PC-3 (cell line): Measurements from ENCODE around the gene WDR49. TPM values are rescaled to one million over a fixed set of nuclear protein-coding genes. Genes with fewer than 3 reads are reported as not detected.

Source experiments
- ATAC-seq: fragments of 200-7000 bp; cut with Tn5 transposase; 2 replicates; pipeline ENCODE4 v1.9.1; 2020; ENCODE audit warnings: mild to moderate bottlenecking, moderate library complexity
- BruUV-seq: library from RNA; stranded (reverse); fragments of 400-500 nt; replicated peaks from 2 replicates; lab custom pipeline; 2021; lab: Mats Ljungman, UMichigan
- CTCF ChIA-PET: fragments of 300-600 bp; sonication (Branson Sonifier 250); formaldehyde crosslinking; loops from one replicate; lab custom pipeline; 2022; ENCODE audit warnings: antibody characterized with exemption; lab: Charles Lee
- POLR2A ChIA-PET: fragments of 300-600 bp; sonication (Branson Sonifier 250); formaldehyde crosslinking; loops from one replicate; lab custom pipeline; 2022; ENCODE audit warnings: antibody characterized with exemption; ENCODE audit not compliant: unreplicated experiment; lab: Charles Lee
- DNase-seq: peaks from one replicate; pipeline ENCODE4 v3.0.0-alpha.2; 2015
- H2AFZ ChIP-seq: fragments of 300-600 bp; sonication (generic); 2 replicates; pipeline ENCODE4 v1.6.0; 2016; ENCODE audit warnings: antibody characterized with exemption, low read length
- H3F3A ChIP-seq: fragments of 300-600 bp; sonication (generic); one replicate; pipeline ENCODE4 v1.6.0; 2017; ENCODE audit warnings: antibody characterized with exemption, low read length, control low read depth, mild to moderate bottlenecking; ENCODE audit not compliant: unreplicated experiment
- H3K27ac ChIP-seq: fragments of 300-600 bp; sonication (generic); 2 replicates; pipeline ENCODE4 v1.5.1; 2016; ENCODE audit warnings: mild to moderate bottlenecking, low read length
- H3K27me3 ChIP-seq: fragments of 300-600 bp; sonication (generic); 2 replicates; pipeline ENCODE4 v1.6.1; 2016; ENCODE audit warnings: low read length, mixed read lengths
- H3K36me3 ChIP-seq: fragments of 300-600 bp; sonication (generic); 2 replicates; pipeline ENCODE4 v1.6.1; 2016; ENCODE audit warnings: low read depth, mixed run types, low read length, mixed read lengths
- H3K4me1 ChIP-seq: fragments of 300-600 bp; sonication (generic); 2 replicates; pipeline ENCODE4 v1.5.1; 2016; ENCODE audit warnings: low read length; ENCODE audit not compliant: insufficient read depth
- H3K4me2 ChIP-seq: fragments of 300-600 bp; sonication (generic); 2 replicates; pipeline ENCODE4 v1.6.0; 2016; ENCODE audit warnings: low read length
- H3K4me3 ChIP-seq: fragments of 300-600 bp; sonication (generic); 2 replicates; pipeline ENCODE4 v1.5.1; 2016; ENCODE audit warnings: mild to moderate bottlenecking, low read length, mixed read lengths
- H3K79me2 ChIP-seq: fragments of 300-600 bp; sonication (generic); 2 replicates; pipeline ENCODE4 v1.6.1; 2017; ENCODE audit warnings: low read length, mixed read lengths
- H3K9ac ChIP-seq: fragments of 300-600 bp; sonication (generic); 2 replicates; pipeline ENCODE4 v1.6.0; 2016; ENCODE audit warnings: mild to moderate bottlenecking, low read length
- H3K9me2 ChIP-seq: fragments of 300-600 bp; sonication (generic); replicated peaks from 2 replicates; pipeline ENCODE4 v1.6.1; 2016; ENCODE audit warnings: mixed run types, low read length, mixed read lengths
- H3K9me3 ChIP-seq: fragments of 300-600 bp; sonication (generic); 2 replicates; pipeline ENCODE4 v1.6.1; 2016; ENCODE audit warnings: low read length, mixed read lengths
- H4K20me1 ChIP-seq: fragments of 300-600 bp; sonication (generic); 2 replicates; pipeline ENCODE4 v1.6.1; 2016; ENCODE audit warnings: low read length, mixed read lengths
- EZH2 ChIP-seq: fragments of 300-600 bp; sonication (generic); IDR thresholded peaks from one replicate; pipeline ENCODE4 v1.6.1; 2017; ENCODE audit warnings: antibody characterized with exemption, mild to moderate bottlenecking, low read length; ENCODE audit not compliant: unreplicated experiment
- EZH2phosphoT487 ChIP-seq: fragments of 300-600 bp; sonication (generic); IDR thresholded peaks from 2 replicates; pipeline ENCODE4 v1.6.1; 2018; ENCODE audit warnings: mild to moderate bottlenecking, antibody characterized with exemption, low read length, borderline replicate concordance
- intact Hi-C: fragments of 100-400 bp; cut with micrococcal nuclease; formaldehyde crosslinking; loops from 2 replicates; pipeline ENCODE4 v1.9.0; 2023
- total RNA-seq: library from RNA; depleted of rRNA; stranded (reverse); fragments of >200 nt; gene quantifications from 2 replicates; pipeline ENCODE4 v1.2.3, GENCODE V29; 2014
- TF ChIP-seq, protein P1 (sequence below): fragments of 300-600 bp; sonication (generic); conservative IDR thresholded peaks from 2 replicates; pipeline ENCODE4 v1.5.1; 2017; ENCODE audit warnings: antibody characterized with exemption, low read depth, mild to moderate bottlenecking, low read length

Gene WDR49
- total RNA-seq, 1 experiment from 2014 or later, result 0.33 TPM

DNA sequence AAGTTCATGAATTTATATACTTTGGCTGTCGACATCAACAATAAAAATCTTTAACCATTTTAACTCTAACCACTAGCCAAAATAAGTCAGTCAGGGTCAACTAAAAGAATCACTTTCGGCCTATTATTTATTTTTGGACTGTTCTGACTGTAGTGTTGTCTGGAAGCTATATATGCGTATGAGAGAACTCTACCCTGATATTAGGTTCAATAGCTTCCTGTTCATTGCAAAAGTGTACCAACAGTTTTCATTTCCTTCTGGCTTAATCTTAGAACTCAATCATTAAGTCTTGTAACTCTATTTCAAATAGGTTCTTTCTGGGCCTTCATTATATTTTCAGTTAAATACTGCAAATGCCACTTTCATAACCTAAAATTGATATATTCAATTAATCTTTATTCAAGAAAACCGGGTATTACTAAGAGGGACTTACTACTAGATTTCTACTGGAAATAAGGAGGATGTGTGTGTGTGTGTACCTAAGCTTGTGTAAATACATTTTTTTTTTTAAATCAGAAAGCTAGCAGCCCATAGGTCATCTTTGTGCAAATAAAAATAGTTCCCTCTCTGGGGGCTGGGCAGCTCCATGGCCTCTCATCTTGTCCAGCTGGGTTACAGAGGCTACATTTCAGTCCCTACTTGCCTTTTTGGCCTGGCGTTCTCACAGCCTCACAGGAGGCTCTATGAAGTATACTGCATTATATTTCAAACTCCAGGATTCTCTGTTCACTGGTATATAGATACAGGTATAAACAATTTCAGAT is 185.7 kb downstream of the WDR49 start:
- no peaks in the 10 kb centered on the region for H4K20me1 ChIP-seq
- 0 out of 2 replicates have a peak, but pooled peaks cover 10% of the 10 kb centered on the region for H3K27me3 ChIP-seq
- no peaks in the 10 kb centered on the region for H3K79me2 ChIP-seq
- no peak overlapping the region for H3K4me3 ChIP-seq
- ChIA-PET POLR2A (interaction anchor here (0.6 kb wide), 1 partner anchor 419 kb away, joined by 3 read pairs; no protein-coding TSS in a partner anchor), CTCF (no interaction called here)
- no peak overlapping the region for H3K27ac ChIP-seq
- DNase-seq, result no peak
- BruUV-seq, result no TSS peak
- H3K4me1 ChIP-seq, result no peaks in the 10 kb centered on the region
- TF ChIP-seq, protein P1, sequence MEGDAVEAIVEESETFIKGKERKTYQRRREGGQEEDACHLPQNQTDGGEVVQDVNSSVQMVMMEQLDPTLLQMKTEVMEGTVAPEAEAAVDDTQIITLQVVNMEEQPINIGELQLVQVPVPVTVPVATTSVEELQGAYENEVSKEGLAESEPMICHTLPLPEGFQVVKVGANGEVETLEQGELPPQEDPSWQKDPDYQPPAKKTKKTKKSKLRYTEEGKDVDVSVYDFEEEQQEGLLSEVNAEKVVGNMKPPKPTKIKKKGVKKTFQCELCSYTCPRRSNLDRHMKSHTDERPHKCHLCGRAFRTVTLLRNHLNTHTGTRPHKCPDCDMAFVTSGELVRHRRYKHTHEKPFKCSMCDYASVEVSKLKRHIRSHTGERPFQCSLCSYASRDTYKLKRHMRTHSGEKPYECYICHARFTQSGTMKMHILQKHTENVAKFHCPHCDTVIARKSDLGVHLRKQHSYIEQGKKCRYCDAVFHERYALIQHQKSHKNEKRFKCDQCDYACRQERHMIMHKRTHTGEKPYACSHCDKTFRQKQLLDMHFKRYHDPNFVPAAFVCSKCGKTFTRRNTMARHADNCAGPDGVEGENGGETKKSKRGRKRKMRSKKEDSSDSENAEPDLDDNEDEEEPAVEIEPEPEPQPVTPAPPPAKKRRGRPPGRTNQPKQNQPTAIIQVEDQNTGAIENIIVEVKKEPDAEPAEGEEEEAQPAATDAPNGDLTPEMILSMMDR, result no peak
- TF ChIP-seq EZH2phosphoT487 (no peak), EZH2 (no peak)
- no peaks in the 10 kb centered on the region for H3K9me3 ChIP-seq
- no peak overlapping the region for H2AFZ ChIP-seq
- no peaks in the 10 kb centered on the region for H3F3A ChIP-seq
- H3K9ac ChIP-seq, result no peak overlapping the region
- ATAC-seq, result no peak
- intact Hi-C loops, result no loop called here
- H3K4me2 ChIP-seq, result no peak overlapping the region
- no peaks in the 10 kb centered on the region for H3K36me3 ChIP-seq
- H3K9me2 ChIP-seq, result no peaks in the 10 kb centered on the region

DNA sequence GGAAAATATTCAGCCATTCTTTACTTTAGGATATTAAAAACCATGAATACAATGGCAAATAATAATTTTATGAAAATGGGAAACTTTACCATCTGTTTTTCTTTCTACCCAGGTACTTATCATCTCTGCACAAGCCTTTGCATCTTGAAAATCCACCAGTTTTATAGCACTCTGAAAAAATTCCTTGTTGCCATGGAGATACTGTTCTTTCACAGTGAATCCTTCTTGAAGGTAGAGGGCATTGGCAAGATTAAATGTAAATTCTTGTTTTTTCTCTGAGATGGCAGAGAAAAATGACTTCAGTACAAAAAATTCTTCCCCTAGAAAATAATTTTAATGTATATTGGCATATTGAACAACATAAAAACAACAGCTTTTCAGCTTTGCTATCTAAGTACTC is 186.8 kb downstream of the WDR49 start:
- Histone ChIP-seq H3K4me1 (no peaks in the 10 kb centered on the region), H3K27me3 (0 out of 2 replicates have a peak, but pooled peaks cover 10% of the 10 kb centered on the region), H3K9me3 (no peaks in the 10 kb centered on the region), H3K4me3 (no peak overlapping the region), H3K79me2 (no peaks in the 10 kb centered on the region), H3K27ac (no peak overlapping the region), H3K36me3 (no peaks in the 10 kb centered on the region), H3K9ac (no peak overlapping the region), H3F3A (no peaks in the 10 kb centered on the region), H2AFZ (no peak overlapping the region), H4K20me1 (no peaks in the 10 kb centered on the region), H3K9me2 (no peaks in the 10 kb centered on the region), H3K4me2 (no peak overlapping the region)
- DNase-seq (no peak), ATAC-seq (no peak)
- POLR2A ChIA-PET, result no interaction called here
- CTCF ChIA-PET, result no interaction called here
- intact Hi-C loops, result no loop called here
- no peak for TF ChIP-seq EZH2phosphoT487
- TF ChIP-seq, protein P1, result no peak
- TF ChIP-seq EZH2, result no peak
- BruUV-seq, result no TSS peak

DNA sequence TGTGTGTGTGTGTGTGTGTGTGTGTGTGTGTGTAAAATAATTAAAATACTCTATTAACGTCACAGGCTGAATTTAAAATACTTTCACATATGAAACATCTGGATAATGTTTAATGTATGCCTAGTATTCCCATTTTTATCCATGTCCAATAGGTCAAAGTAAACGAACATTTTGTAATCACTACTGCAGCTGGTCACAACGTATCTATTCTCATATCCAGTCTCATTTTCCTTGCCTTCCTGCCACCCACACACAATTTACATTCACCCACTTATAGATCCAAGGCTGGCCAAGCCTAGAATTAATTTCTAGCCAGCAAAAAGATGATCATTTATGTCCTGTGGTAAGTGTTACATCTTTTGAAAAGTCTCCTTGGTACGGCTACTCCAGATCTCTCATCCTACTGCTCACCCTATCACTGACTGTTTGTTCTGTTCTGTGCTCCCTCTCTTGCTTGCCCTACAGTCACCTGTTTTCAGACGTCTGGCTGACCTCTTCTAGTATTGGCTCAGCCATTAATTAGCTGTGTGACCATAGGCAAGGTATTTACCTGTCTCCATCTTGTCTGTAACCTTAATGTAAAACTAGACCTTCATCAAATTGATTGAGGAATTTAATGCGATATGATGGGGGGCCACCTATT is 197.5 kb downstream of the WDR49 start:
- H3K4me2 ChIP-seq, result no peak overlapping the region
- POLR2A ChIA-PET, result no interaction called here
- H3F3A ChIP-seq, result no peaks in the 10 kb centered on the region
- no TSS peak for BruUV-seq
- no peak overlapping the region for H2AFZ ChIP-seq
- no peaks in the 10 kb centered on the region for H3K36me3 ChIP-seq
- H3K4me1 ChIP-seq, result no peaks in the 10 kb centered on the region
- H3K4me3 ChIP-seq, result no peak overlapping the region
- H3K27ac ChIP-seq, result no peak overlapping the region
- H3K79me2 ChIP-seq, result no peaks in the 10 kb centered on the region
- CTCF ChIA-PET, result no interaction called here
- ATAC-seq (no peak), DNase-seq (no peak)
- no peaks in the 10 kb centered on the region for H3K9me3 ChIP-seq
- no peaks in the 10 kb centered on the region for H3K9me2 ChIP-seq
- intact Hi-C loops, result no loop called here
- H3K27me3 ChIP-seq, result peaks cover 31% of the 10 kb centered on the region
- no peak overlapping the region for H3K9ac ChIP-seq
- TF ChIP-seq EZH2 (no peak), EZH2phosphoT487 (no peak)
- TF ChIP-seq, protein P1, result no peak
- H4K20me1 ChIP-seq, result no peaks in the 10 kb centered on the region
